ENCODE measurements around the gene UBAC2. TPM values are rescaled to one million over a fixed set of nuclear protein-coding genes. Genes with fewer than 3 reads are reported as not detected.

Gene UBAC2
- total RNA-seq, 2 donors from 2014 or later: 72.7 to 80.4 TPM

DNA sequence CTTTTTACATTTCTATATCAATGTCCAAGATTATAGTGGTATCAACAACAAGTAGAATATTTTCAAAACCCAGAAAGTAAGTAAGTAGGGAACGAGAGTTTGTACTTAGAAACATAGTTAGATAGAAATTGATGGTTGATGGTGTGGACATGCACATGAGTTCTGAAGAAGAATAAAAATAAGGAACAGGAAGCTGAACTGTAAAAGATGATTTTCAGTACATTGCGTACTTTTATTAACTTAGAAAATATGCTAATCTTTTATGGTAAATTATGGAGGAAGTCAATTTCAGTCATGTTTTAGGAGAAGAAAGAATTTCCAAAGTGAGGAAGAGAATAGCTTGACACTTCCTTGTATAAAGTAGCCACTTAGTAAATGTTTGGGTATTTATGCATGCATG, 69.9 kb downstream of the UBAC2 start:
- no peak for DNase-seq
- Mint-ChIP-seq H3K27me3 (ENCODE audit: insufficient read depth) (no peaks in the 10 kb centered on the region), H3K4me1 (peaks cover 23% of the 10 kb centered on the region), H3K9me3 (peaks cover 6% of the 10 kb centered on the region), H3K36me3 (ENCODE audit: low read depth) (peaks cover 21% of the 10 kb centered on the region), H3K4me3 (no peak overlapping the region), H3K27ac (no peak overlapping the region)
- TF ChIP-seq, protein P1, sequence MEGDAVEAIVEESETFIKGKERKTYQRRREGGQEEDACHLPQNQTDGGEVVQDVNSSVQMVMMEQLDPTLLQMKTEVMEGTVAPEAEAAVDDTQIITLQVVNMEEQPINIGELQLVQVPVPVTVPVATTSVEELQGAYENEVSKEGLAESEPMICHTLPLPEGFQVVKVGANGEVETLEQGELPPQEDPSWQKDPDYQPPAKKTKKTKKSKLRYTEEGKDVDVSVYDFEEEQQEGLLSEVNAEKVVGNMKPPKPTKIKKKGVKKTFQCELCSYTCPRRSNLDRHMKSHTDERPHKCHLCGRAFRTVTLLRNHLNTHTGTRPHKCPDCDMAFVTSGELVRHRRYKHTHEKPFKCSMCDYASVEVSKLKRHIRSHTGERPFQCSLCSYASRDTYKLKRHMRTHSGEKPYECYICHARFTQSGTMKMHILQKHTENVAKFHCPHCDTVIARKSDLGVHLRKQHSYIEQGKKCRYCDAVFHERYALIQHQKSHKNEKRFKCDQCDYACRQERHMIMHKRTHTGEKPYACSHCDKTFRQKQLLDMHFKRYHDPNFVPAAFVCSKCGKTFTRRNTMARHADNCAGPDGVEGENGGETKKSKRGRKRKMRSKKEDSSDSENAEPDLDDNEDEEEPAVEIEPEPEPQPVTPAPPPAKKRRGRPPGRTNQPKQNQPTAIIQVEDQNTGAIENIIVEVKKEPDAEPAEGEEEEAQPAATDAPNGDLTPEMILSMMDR (conservative IDR thresholded peaks at IDR 0.05): no peak
- no peak overlapping the region for H3K4me3 ChIP-seq (ENCODE audit: low read length)
- peaks cover 6% of the 10 kb centered on the region for H3K4me1 ChIP-seq (ENCODE audit: control insufficient read depth, insufficient read depth, low read length)
- no peak overlapping the region for H3K27ac ChIP-seq (ENCODE audit: low read depth, low read length)
- peaks cover 10% of the 10 kb centered on the region for H3K9me3 ChIP-seq (ENCODE audit: control insufficient read depth, low read length)
- H3K27me3 ChIP-seq (ENCODE audit: control insufficient read depth, insufficient read depth, low read length, poor library complexity, severe bottlenecking): no peaks in the 10 kb centered on the region
- peaks cover 15% of the 10 kb centered on the region for H3K36me3 ChIP-seq (ENCODE audit: control insufficient read depth, insufficient read depth, low read length)
- WGBS, 2 experiments (ENCODE audit: insufficient coverage in 1 of 2, insufficient read length in 1 of 2): 95 to 98% methylated on average over 2 of the region's 2 CpGs
- no peak overlapping the region for H3K9ac ChIP-seq (ENCODE audit: extremely low read depth, low read length, poor library complexity, severe bottlenecking)

DNA sequence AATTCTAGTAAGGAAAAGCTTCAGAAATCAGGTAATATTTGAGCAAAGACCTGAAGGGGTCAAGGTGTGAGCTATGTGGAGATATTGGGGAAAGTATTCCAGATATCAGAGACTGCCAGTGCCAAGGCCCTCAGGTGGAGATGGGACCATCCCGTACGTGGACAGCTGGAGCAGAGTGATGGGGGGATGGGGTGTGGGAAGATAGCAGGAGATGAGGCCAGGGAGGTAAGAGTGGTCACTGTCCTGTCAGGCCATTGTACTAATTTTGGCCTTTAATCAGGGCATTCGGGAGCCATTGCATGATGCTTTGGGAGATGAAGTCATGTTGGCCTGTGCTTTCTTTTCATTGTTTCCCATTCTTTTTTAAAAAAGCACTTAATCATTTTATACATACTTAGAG, 70.6 kb downstream of the UBAC2 start:
- Mint-ChIP-seq H3K27me3 (ENCODE audit: insufficient read depth) (no peaks in the 10 kb centered on the region), H3K36me3 (ENCODE audit: low read depth) (peaks cover 21% of the 10 kb centered on the region), H3K4me3 (no peak overlapping the region), H3K4me1 (peaks cover 27% of the 10 kb centered on the region), H3K27ac (no peak overlapping the region), H3K9me3 (peaks cover 6% of the 10 kb centered on the region)
- Histone ChIP-seq H3K9ac (ENCODE audit: extremely low read depth, low read length, poor library complexity, severe bottlenecking) (no peak overlapping the region), H3K27me3 (ENCODE audit: control insufficient read depth, insufficient read depth, low read length, poor library complexity, severe bottlenecking) (no peaks in the 10 kb centered on the region), H3K27ac (ENCODE audit: low read depth, low read length) (no peak overlapping the region), H3K4me3 (ENCODE audit: low read length) (no peak overlapping the region), H3K4me1 (ENCODE audit: control insufficient read depth, insufficient read depth, low read length) (peaks cover 6% of the 10 kb centered on the region), H3K9me3 (ENCODE audit: control insufficient read depth, low read length) (peaks cover 10% of the 10 kb centered on the region), H3K36me3 (ENCODE audit: control insufficient read depth, insufficient read depth, low read length) (peaks cover 20% of the 10 kb centered on the region)
- TF ChIP-seq, protein P1 (conservative IDR thresholded peaks at IDR 0.05): no peak
- DNase-seq: no peak
- 90 to 94% methylated on average over 2 to 3 of the region's 3 CpGs for WGBS, 2 experiments (ENCODE audit: insufficient coverage in 1 of 2, insufficient read length in 1 of 2)

DNA sequence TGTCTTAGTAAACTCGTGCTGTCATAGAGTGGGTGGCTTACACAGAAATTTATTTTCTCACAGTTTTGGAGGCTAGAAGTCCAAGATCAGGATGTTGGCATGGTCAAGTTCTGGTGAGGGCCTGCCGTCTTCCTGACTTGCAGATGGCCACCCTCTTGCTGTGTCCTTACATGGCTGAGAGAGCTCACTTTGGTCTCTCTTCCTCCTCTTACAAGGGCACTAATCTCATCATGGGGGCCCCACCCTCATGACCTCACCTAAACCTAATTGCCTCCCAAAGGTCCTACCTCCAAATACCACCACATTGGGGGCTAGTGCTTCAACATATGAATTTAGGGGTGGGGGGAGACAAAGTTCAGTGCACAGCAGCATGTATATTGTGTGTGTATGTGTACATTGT, 71.8 kb downstream of the UBAC2 start:
- no peak overlapping the region for H3K9ac ChIP-seq (ENCODE audit: extremely low read depth, low read length, poor library complexity, severe bottlenecking)
- TF ChIP-seq, protein P1 (conservative IDR thresholded peaks at IDR 0.05): no peak
- 98 to 100% methylated on average over 1 to 2 of the region's 2 CpGs for WGBS, 2 experiments (ENCODE audit: insufficient coverage in 1 of 2, insufficient read length in 1 of 2)
- Mint-ChIP-seq H3K4me3 (no peak overlapping the region), H3K4me1 (peaks cover 23% of the 10 kb centered on the region), H3K9me3 (peaks cover 6% of the 10 kb centered on the region), H3K36me3 (ENCODE audit: low read depth) (peaks cover 21% of the 10 kb centered on the region), H3K27me3 (ENCODE audit: insufficient read depth) (no peaks in the 10 kb centered on the region), H3K27ac (no peak overlapping the region)
- no peak overlapping the region for H3K4me3 ChIP-seq (ENCODE audit: low read length)
- no peaks in the 10 kb centered on the region for H3K27me3 ChIP-seq (ENCODE audit: control insufficient read depth, insufficient read depth, low read length, poor library complexity, severe bottlenecking)
- H3K4me1 ChIP-seq (ENCODE audit: control insufficient read depth, insufficient read depth, low read length): peaks cover 6% of the 10 kb centered on the region
- peaks cover 26% of the 10 kb centered on the region for H3K36me3 ChIP-seq (ENCODE audit: control insufficient read depth, insufficient read depth, low read length)
- H3K27ac ChIP-seq (ENCODE audit: low read depth, low read length): no peak overlapping the region
- H3K9me3 ChIP-seq (ENCODE audit: control insufficient read depth, low read length): peaks cover 10% of the 10 kb centered on the region
- no peak for DNase-seq
